Loucy (cell line): ENCODE results near the gene MAN1A2.

Experiments used
- H2AFZ ChIP-seq: fragments of 200-600 bp; sonication (generic); 2 replicates; pipeline ENCODE4 v1.6.0; 2016; ENCODE audit warnings: antibody characterized with exemption, mild to moderate bottlenecking, low read length, moderate library complexity
- H3F3A ChIP-seq: fragments of 200-600 bp; 2 replicates; pipeline ENCODE4 v1.6.0; 2016; ENCODE audit warnings: antibody characterized with exemption, low read depth, mild to moderate bottlenecking
- H3K27me3 ChIP-seq: fragments of 200-600 bp; sonication (generic); 2 replicates; pipeline ENCODE4 v1.6.1; 2014; ENCODE audit warnings: low read length, mild to moderate bottlenecking; ENCODE audit not compliant: insufficient read depth, poor library complexity, severe bottlenecking
- H3K36me3 ChIP-seq: fragments of 200-600 bp; sonication (generic); 2 replicates; pipeline ENCODE4 v1.6.1; 2016; ENCODE audit warnings: low read length; ENCODE audit not compliant: insufficient read depth
- H3K4me1 ChIP-seq: fragments of 200-600 bp; sonication (generic); 2 replicates; pipeline ENCODE4 v1.5.1; 2014; ENCODE audit warnings: low read length, mild to moderate bottlenecking; ENCODE audit not compliant: insufficient read depth, poor library complexity, severe bottlenecking
- H3K4me2 ChIP-seq: fragments of 200-600 bp; sonication (generic); 2 replicates; pipeline ENCODE4 v1.6.0; 2014; ENCODE audit warnings: antibody characterized with exemption, low read length, low read depth, mild to moderate bottlenecking; ENCODE audit not compliant: poor library complexity, severe bottlenecking
- H3K4me3 ChIP-seq: fragments of 200-600 bp; sonication (generic); 2 replicates; pipeline ENCODE4 v1.5.1; 2014; ENCODE audit warnings: low read length, mild to moderate bottlenecking, mixed read lengths; ENCODE audit not compliant: poor library complexity, severe bottlenecking
- H3K79me2 ChIP-seq: fragments of 200-600 bp; sonication (generic); 2 replicates; pipeline ENCODE4 v1.6.1; 2014; ENCODE audit warnings: low read length; ENCODE audit not compliant: insufficient read depth
- H3K9ac ChIP-seq: fragments of 200-600 bp; sonication (generic); 2 replicates; pipeline ENCODE4 v1.6.0; 2014; ENCODE audit warnings: mild to moderate bottlenecking, low read depth, low read length, moderate library complexity; ENCODE audit not compliant: poor library complexity, severe bottlenecking
- H3K9me2 ChIP-seq: fragments of 200-600 bp; sonication (generic); replicated peaks from 2 replicates; pipeline ENCODE4 v1.6.1; 2016; ENCODE audit warnings: low read depth, low read length, mixed read lengths
- H3K9me3 ChIP-seq: fragments of 200-600 bp; sonication (generic); 2 replicates; pipeline ENCODE4 v1.6.1; 2014; ENCODE audit warnings: mild to moderate bottlenecking, antibody characterized with exemption, low read length, low read depth; ENCODE audit not compliant: insufficient read depth
- H4K20me1 ChIP-seq: fragments of 200-600 bp; sonication (generic); 2 replicates; pipeline ENCODE4 v1.6.0; 2014; ENCODE audit warnings: antibody characterized with exemption, low read length, mild to moderate bottlenecking; ENCODE audit not compliant: insufficient read depth, poor library complexity, severe bottlenecking
- EZH2phosphoT487 ChIP-seq: fragments of 200-600 bp; IDR thresholded peaks from 2 replicates; pipeline ENCODE4 v1.6.1; 2018; ENCODE audit warnings: antibody characterized with exemption, mild to moderate bottlenecking, moderate library complexity, borderline replicate concordance
- TF ChIP-seq, protein P1 (sequence below): fragments of 200-600 bp; sonication (generic); conservative IDR thresholded peaks from 2 replicates; pipeline ENCODE4 v1.5.1; 2014; ENCODE audit warnings: mild to moderate bottlenecking, antibody characterized with exemption, low read length

MAN1A2 gene

DNA sequence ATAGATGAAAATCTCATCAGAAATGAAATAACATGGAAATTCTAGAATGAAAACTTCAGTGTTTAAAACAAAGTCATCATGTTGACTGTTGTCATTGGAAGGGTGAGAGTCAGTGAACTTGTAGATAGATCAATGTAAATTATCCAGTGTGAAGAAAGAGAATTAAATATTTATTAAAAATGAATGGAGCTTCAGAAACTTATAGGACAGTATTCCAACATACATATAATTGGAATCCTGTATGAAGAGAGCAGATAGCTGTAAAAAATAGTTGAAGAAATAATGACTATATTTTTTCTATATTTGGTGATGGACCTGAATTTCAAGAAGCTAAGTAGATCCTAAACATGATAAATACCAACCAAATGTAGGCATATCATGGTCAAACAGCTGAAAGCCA, 60.0 kb downstream of the MAN1A2 start:
- Histone ChIP-seq H3K4me2 (no peak overlapping the region), H3F3A (no peaks in the 10 kb centered on the region), H2AFZ (no peak overlapping the region), H3K9ac (no peak overlapping the region), H3K4me3 (no peak overlapping the region), H3K9me3 (peaks cover 7% of the 10 kb centered on the region; the same call in 1 of the 2 replicates), H3K4me1 (no peaks in the 10 kb centered on the region), H3K9me2 (no peaks in the 10 kb centered on the region), H3K36me3 (peaks cover 37% of the 10 kb centered on the region), H3K79me2 (0 out of 2 replicates have a peak, but pooled peaks cover 3% of the 10 kb centered on the region), H4K20me1 (no peaks in the 10 kb centered on the region), H3K27me3 (no peaks in the 10 kb centered on the region)
- TF ChIP-seq, protein P1, sequence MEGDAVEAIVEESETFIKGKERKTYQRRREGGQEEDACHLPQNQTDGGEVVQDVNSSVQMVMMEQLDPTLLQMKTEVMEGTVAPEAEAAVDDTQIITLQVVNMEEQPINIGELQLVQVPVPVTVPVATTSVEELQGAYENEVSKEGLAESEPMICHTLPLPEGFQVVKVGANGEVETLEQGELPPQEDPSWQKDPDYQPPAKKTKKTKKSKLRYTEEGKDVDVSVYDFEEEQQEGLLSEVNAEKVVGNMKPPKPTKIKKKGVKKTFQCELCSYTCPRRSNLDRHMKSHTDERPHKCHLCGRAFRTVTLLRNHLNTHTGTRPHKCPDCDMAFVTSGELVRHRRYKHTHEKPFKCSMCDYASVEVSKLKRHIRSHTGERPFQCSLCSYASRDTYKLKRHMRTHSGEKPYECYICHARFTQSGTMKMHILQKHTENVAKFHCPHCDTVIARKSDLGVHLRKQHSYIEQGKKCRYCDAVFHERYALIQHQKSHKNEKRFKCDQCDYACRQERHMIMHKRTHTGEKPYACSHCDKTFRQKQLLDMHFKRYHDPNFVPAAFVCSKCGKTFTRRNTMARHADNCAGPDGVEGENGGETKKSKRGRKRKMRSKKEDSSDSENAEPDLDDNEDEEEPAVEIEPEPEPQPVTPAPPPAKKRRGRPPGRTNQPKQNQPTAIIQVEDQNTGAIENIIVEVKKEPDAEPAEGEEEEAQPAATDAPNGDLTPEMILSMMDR, result no peak
- TF ChIP-seq EZH2phosphoT487, result no peak

DNA sequence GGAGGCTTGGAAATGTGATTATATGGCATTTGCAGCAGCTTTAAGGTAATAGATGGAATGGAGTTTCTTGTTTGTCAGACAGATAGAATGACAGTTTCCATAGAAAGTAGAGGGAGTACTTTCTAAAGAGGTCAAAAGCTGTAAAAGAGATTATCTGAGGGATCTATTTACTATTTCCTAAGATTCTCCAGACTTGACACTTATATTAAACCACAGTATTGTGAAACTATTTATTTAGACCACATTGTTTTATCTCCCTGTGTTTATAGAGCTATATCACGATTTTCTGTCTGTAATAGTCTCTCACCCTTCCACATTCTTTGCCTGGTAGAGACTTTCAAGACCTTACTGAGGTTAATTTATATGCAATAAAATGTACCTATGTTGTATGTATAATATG, 66.7 kb downstream of the MAN1A2 start:
- Histone ChIP-seq H3K4me3 (no peak overlapping the region), H3K27me3 (no peaks in the 10 kb centered on the region), H3K79me2 (no peaks in the 10 kb centered on the region), H4K20me1 (no peaks in the 10 kb centered on the region), H3F3A (no peaks in the 10 kb centered on the region), H3K4me2 (no peak overlapping the region), H3K9me3 (no peaks in the 10 kb centered on the region), H3K36me3 (no peaks in the 10 kb centered on the region), H2AFZ (no peak overlapping the region), H3K4me1 (no peaks in the 10 kb centered on the region), H3K9me2 (no peaks in the 10 kb centered on the region), H3K9ac (no peak overlapping the region)
- TF ChIP-seq, protein P1, result no peak
- no peak for TF ChIP-seq EZH2phosphoT487

DNA sequence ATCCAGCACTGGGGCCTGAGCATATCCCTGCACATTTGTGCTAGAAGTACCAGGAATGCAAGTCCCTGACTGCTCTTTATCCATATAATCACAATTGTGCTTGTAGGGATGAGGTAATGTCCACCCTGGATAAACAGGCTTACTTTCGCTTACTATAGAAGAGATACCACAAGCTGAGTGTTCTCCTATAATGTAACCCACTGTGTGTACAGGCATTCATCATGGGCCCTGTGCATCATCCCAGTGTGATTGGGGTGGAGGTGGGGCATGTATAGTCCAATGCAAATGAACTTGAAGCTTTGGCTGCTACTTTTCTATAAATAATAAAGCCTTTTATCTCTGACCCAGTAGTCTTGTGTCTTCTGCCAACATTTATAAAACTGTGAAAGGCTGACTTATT, 69.3 kb downstream of the MAN1A2 start:
- no peaks in the 10 kb centered on the region for H4K20me1 ChIP-seq

More for the DNA sequence above, 69.3 kb downstream of the MAN1A2 start:
- Histone ChIP-seq H3K9me3 (no peaks in the 10 kb centered on the region), H3K27me3 (no peaks in the 10 kb centered on the region), H2AFZ (no peak overlapping the region), H3K9ac (no peak overlapping the region), H3F3A (no peaks in the 10 kb centered on the region), H3K36me3 (no peaks in the 10 kb centered on the region), H3K79me2 (no peaks in the 10 kb centered on the region), H3K4me1 (no peaks in the 10 kb centered on the region), H3K9me2 (no peaks in the 10 kb centered on the region), H3K4me3 (no peak overlapping the region), H3K4me2 (no peak overlapping the region)
- no peak for TF ChIP-seq EZH2phosphoT487
- TF ChIP-seq, protein P1, result no peak
